Astrocyte of the cerebellum (primary cell): ENCODE data around the gene CLPTM1L.
A peak's percentile ranks its signal among the peaks of the same experiment; 100 is the strongest.
"Not testable (repeated sequence)": the region's sequence is repeated elsewhere in the genome, so short reads cannot be mapped to it uniquely, and the experiment has no call there.

Source experiments
- DNase-seq: peaks from one replicate; pipeline ENCODE4 v3.0.0-alpha.2; 2011; ENCODE audit warnings: low read depth
- H3K4me3 ChIP-seq: 2 replicates; pipeline ENCODE4 v1.5.1; 2011; ENCODE audit warnings: mild to moderate bottlenecking, low read depth, low read length, moderate library complexity
- in situ Hi-C: cut with HindIII; loops from 2 replicates; pipeline ENCODE4 v1.10.0; 2017; ENCODE audit warnings: low sequenced_read_pairs
- TF ChIP-seq, protein P1 (sequence below): IDR thresholded peaks from 2 replicates; pipeline ENCODE4 v1.5.1; 2012; ENCODE audit warnings: low read length, low read depth, moderate library complexity, mild to moderate bottlenecking; ENCODE audit errors: missing control alignments

The CLPTM1L gene

DNA sequence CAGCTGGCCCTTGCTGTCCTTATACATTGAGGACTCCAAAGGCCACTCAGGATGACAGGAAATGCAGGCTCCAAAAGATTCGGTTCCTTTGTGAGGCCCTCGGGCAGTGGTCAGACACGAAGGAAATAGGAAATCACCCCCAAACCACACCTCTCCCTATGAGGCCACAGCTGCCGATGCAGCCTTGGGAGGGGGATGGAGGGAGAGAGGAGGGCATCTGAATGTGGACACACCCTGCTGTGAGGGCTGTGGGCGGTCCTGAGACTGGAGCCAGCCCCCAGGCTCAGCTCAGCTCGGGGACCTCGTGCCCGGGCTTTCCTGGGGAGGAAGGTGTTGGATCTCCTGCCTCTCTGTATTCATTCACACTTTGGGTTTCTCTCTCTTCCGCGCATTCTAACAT is 2.7 kb upstream of the CLPTM1L start:
- no peak overlapping the region for H3K4me3 ChIP-seq
- in situ Hi-C loops = no loop called here
- DNase-seq = no peak
- TF ChIP-seq, protein P1, sequence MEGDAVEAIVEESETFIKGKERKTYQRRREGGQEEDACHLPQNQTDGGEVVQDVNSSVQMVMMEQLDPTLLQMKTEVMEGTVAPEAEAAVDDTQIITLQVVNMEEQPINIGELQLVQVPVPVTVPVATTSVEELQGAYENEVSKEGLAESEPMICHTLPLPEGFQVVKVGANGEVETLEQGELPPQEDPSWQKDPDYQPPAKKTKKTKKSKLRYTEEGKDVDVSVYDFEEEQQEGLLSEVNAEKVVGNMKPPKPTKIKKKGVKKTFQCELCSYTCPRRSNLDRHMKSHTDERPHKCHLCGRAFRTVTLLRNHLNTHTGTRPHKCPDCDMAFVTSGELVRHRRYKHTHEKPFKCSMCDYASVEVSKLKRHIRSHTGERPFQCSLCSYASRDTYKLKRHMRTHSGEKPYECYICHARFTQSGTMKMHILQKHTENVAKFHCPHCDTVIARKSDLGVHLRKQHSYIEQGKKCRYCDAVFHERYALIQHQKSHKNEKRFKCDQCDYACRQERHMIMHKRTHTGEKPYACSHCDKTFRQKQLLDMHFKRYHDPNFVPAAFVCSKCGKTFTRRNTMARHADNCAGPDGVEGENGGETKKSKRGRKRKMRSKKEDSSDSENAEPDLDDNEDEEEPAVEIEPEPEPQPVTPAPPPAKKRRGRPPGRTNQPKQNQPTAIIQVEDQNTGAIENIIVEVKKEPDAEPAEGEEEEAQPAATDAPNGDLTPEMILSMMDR = no peak

DNA sequence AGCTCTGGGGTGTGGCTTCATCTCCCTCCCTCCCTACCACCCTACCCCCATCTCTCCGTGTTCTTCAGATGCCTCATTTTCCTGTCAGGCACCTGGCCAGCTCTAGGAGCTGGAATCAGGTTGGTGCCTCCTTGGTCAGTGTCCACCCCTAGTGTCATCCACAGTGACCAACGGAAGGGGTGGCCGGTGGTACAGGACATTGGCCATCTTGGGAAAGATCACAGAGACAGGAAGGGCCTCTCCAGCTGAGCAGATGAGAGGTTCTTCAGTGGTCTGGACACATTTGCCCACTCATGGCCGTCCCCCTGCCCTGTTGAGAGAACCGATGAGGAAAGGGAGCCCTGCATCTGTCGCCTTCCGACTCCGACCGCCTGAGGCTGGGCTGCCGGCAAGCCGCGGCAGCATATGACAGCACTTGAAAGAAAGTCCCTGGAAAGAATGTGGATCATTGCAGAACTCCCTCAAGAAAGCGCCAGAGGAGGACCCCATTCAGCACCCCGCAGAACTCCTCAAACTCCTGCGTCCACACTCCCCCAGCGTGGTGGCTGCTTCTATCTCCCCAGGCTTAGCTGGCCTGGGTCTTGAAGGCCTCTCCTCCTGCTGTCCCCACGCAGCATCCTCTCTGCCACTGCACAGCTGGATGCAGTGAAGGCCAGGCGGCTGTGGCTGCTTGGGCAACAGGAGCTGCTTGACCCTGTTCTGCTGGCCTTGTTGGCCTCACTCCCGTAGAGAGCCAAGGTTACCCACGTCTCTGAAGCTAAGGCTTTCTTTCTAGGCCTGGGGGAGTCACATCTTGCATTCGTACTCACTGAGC is 1.9 kb upstream of the CLPTM1L start:
- DNase-seq = no peak
- no peak overlapping the region for H3K4me3 ChIP-seq
- in situ Hi-C loops = no loop called here
- TF ChIP-seq, protein P1 = no peak

DNA sequence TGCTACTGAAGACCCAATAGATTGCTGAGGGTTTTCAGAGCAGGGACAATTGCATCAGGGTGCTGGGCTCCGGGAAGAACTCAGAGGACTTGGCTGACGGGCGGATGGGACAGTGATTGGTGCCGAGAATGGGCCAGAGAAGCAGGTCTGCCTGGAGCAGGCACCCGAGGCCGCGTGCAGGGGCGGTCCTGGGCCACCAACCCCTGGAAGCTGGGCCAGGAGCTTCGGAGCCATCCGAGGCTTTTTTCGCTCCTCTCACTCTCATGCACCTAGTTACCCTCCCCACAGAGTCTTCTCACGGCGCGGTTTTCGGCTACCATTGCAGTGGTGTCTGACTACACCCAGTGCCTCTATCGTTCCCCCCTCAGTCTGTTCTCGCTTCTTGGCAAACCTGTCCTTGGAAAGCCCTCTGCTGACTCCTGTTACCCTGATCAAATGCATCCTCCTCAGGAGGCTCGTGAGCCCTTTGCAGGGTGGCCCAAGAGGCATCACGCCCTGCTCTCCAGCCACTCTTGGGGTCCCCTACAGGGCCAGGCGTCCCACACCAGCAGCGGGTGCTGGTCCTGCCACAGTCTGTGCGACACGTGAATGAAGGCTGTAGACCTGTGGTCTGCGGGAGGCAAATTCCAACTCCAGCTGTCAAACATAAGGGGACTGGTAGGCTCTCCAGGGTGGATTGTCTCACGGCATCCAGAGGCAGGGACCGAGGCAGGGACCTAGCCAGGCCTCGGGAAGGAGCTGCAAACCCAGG is 1.2 kb upstream of the CLPTM1L start:
- peak overlapping the region; percentile 97 for H3K4me3 ChIP-seq
- in situ Hi-C loops = no loop called here
- TF ChIP-seq, protein P1 = no peak
- DNase-seq = no peak

DNA sequence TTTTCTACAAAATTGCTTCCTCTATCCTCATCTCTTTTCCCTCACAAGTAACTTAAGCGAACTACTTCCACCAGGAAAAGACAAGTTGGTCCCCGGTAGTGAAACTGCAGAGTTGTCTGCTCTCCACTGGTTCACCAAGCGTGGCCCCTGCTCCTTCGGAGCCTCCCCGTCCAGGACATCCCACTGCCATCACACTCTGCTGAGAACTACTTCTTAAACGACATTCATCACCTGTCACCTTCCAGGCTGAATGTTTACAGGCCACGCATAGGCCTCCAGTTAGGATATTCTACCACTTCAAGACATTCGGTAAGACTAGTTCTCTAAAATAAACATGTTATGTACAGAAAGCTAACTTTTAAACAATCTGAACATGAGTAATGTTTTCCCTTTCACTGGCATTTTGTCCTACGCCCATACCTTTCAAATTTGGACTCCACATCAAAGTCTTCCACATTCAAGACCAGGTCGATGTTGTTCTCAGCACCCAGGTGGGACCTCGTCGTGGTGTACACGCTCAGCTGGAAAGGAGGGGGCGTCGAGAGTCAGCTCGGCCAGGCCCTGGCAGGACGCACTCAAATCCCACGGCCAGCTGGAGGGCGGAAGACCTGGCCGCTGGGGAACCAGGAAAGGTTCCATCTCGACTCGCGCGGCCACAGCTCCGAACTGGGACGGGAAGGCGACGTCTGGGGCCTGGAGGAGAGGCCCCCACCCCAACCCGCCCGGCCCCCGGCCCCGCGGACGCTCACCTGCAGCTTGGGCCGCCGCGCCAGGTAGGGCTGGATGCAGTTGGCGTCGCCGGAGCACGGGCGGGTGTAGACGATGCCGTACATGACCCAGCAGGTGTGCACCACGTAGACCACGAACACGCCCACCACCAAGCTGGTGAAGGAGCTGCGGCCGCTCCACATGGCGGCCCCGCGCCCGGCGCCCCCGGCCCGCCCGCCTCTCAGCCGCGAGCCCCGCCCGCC is 683 bp downstream of the CLPTM1L start:
- DNase-seq = no peak
- in situ Hi-C loops = no loop called here
- H3K4me3 ChIP-seq = peak overlapping the region; percentile 97
- TF ChIP-seq, protein P1 = no peak

DNA sequence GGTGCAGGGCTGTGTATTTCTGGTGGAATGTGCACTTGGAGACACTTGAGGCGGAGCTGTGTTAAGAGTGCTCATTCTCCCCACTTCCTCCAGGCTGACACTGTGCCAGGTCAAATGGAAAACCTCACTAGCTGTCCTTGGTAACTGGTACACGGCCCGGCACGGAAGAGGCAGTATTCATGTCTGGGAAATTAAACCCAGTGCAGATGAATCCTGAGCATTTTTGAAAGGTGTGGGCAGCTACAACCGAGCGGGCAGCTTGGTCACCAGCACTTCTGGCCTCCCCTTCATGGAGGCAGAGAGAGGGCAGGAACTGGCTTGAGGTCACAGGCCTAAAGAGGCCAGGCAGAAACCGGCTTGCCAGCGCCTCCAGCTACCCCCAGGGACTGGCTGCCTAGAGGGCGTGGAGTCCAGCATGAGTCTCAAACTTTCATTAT is 1.6 kb downstream of the CLPTM1L start:
- no peak for DNase-seq
- TF ChIP-seq, protein P1 = no peak
- in situ Hi-C loops = no loop called here
- H3K4me3 ChIP-seq = no peak overlapping the region

DNA sequence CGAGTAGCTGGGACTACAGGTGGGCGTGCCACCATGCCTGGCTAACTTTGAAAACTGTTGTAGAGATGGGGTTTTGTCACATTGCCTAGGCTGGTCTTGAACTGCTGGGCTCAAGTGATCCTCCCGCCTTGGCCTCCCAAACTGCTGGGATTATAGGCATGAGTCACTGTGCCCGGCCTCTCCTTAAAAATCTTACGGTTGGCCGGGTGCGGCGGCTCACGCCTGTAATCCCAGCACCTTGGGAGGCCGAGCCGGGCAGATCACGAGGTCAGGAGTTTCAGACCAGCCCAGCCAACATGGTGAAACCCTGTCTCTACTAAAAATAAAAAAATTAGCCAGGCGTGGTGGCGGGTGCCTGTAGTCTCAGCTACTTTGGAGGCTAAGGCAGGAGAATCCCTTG is 2.2 kb downstream of the CLPTM1L start:
- in situ Hi-C loops, DNase-seq, H3K4me3 ChIP-seq: not testable (repeated sequence)
